ENCODE data around the gene PLLP.

PLLP gene

DNA sequence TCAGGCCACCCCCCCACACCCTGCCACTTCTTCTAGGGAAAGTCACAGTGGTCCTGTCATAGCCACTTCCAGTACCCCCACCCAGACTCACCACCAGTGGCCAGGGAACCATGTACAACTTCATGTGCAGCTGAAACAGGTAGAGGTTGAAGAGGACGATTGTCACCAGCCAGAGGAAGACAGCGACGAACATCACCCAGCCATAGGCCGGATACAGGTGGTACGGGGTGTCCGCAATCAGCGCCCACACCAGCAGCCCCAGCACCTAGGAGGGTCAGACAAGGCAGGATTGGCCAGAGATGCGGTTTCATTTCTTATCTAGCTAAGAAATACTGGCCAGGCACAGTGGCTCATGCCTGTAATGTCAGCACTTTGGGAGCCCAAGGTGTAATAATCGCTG is 22.7 kb downstream of the PLLP start:
- Histone ChIP-seq H3K4me2 (ENCODE audit: insufficient read depth, low read length) (no peak overlapping the region), H3K27ac (ENCODE audit: low read length) (no peak overlapping the region), H3K36me3 (ENCODE audit: insufficient read depth, low read length) (no peaks in the 10 kb centered on the region), H2AFZ (ENCODE audit: low read depth, low read length) (no peak overlapping the region), H3K4me3 (ENCODE audit: low read depth in 1 of 2, low read length in 2 of 2) (no peak overlapping the region), H4K20me1 (ENCODE audit: insufficient read depth, low read length) (no peaks in the 10 kb centered on the region), H3K4me1 (ENCODE audit: insufficient read depth, low read length) (peaks cover 12% of the 10 kb centered on the region), H3K79me2 (ENCODE audit: insufficient read depth, low read length) (no peaks in the 10 kb centered on the region), H3K27me3 (ENCODE audit: insufficient read depth, low read length, poor library complexity) (no peaks in the 10 kb centered on the region), H3K9ac (ENCODE audit: low read depth, low read length) (no peak overlapping the region), H3K9me3 (ENCODE audit: insufficient read depth, low read length, severe bottlenecking) (no peaks in the 10 kb centered on the region)
- no peak for TF ChIP-seq EZH2 (IDR thresholded peaks at IDR 0.05; ENCODE audit: borderline replicate concordance, low read depth, low read length, severe bottlenecking)
- TF ChIP-seq, protein P1, sequence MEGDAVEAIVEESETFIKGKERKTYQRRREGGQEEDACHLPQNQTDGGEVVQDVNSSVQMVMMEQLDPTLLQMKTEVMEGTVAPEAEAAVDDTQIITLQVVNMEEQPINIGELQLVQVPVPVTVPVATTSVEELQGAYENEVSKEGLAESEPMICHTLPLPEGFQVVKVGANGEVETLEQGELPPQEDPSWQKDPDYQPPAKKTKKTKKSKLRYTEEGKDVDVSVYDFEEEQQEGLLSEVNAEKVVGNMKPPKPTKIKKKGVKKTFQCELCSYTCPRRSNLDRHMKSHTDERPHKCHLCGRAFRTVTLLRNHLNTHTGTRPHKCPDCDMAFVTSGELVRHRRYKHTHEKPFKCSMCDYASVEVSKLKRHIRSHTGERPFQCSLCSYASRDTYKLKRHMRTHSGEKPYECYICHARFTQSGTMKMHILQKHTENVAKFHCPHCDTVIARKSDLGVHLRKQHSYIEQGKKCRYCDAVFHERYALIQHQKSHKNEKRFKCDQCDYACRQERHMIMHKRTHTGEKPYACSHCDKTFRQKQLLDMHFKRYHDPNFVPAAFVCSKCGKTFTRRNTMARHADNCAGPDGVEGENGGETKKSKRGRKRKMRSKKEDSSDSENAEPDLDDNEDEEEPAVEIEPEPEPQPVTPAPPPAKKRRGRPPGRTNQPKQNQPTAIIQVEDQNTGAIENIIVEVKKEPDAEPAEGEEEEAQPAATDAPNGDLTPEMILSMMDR (IDR thresholded peaks at IDR 0.05; ENCODE audit: borderline replicate concordance, extremely low read depth, low read length, poor library complexity, severe bottlenecking), result no peak
- no peak for DNase-seq
- no peak for ATAC-seq (ENCODE audit: insufficient read depth, low read depth)

DNA sequence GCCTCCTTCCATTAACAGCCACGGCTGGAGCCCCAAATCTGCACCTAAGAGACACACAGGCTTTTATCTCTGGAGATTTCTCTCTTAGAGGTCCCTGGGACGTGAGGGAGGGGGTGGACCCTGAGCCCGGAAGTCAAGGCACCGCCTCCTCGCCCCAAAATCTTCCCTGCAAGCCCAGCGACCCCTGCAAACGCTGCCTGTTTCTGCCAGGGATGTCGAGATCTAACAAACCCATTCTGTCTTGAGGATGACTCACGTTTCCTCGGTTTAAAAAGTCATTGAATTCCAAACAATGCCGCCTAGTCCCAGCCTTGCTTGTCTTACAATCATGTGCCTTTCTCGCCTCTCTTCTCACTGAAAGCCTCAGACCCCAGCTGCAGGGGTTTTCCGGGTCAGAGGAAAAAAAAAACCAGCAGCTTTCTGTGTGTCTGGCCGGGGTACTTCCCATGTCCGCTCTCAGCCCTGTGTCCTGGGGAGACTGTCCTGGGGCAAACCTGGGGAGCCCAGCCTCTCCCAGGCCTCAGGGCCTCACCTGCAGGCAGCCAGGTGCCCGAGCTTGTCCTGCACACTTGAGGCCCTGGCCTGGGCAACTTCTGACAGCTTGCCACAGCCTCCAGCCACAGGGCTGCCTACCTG is 24.1 kb downstream of the PLLP start:
- no peaks in the 10 kb centered on the region for H3K36me3 ChIP-seq (ENCODE audit: insufficient read depth, low read length)
- H3K9ac ChIP-seq (ENCODE audit: low read depth, low read length), result no peak overlapping the region
- no peak overlapping the region for H3K27ac ChIP-seq (ENCODE audit: low read length)
- ATAC-seq (ENCODE audit: insufficient read depth, low read depth) (peak; percentile 72), DNase-seq (peak; percentile 55)
- H4K20me1 ChIP-seq (ENCODE audit: insufficient read depth, low read length), result no peaks in the 10 kb centered on the region
- peaks cover 2% of the 10 kb centered on the region; the same call in 1 of the 2 replicates for H3K4me1 ChIP-seq (ENCODE audit: insufficient read depth, low read length)
- H3K4me3 ChIP-seq (ENCODE audit: low read depth in 1 of 2, low read length in 2 of 2), result no peak overlapping the region
- 0 out of 2 replicates have a peak overlapping the region, but pooled peaks have one; percentile 25 for H2AFZ ChIP-seq (ENCODE audit: low read depth, low read length)
- no peaks in the 10 kb centered on the region for H3K9me3 ChIP-seq (ENCODE audit: insufficient read depth, low read length, severe bottlenecking)
- no peak overlapping the region for H3K4me2 ChIP-seq (ENCODE audit: insufficient read depth, low read length)
- no peaks in the 10 kb centered on the region for H3K79me2 ChIP-seq (ENCODE audit: insufficient read depth, low read length)
- TF ChIP-seq, protein P1 (IDR thresholded peaks at IDR 0.05; ENCODE audit: borderline replicate concordance, extremely low read depth, low read length, poor library complexity, severe bottlenecking), result no peak
- no peak for TF ChIP-seq EZH2 (IDR thresholded peaks at IDR 0.05; ENCODE audit: borderline replicate concordance, low read depth, low read length, severe bottlenecking)
- no peaks in the 10 kb centered on the region for H3K27me3 ChIP-seq (ENCODE audit: insufficient read depth, low read length, poor library complexity)

GRCh38 chr16:57258910-57259475 is 25.5 kb downstream of the PLLP start:
- no peak for ATAC-seq (ENCODE audit: insufficient read depth, low read depth)
- peaks cover 2% of the 10 kb centered on the region; the same call in 1 of the 2 replicates for H3K4me1 ChIP-seq (ENCODE audit: insufficient read depth, low read length)
- no peaks in the 10 kb centered on the region for H3K9me3 ChIP-seq (ENCODE audit: insufficient read depth, low read length, severe bottlenecking)
- no peaks in the 10 kb centered on the region for H3K79me2 ChIP-seq (ENCODE audit: insufficient read depth, low read length)
- no peak overlapping the region for H3K4me2 ChIP-seq (ENCODE audit: insufficient read depth, low read length)
- no peak overlapping the region for H3K27ac ChIP-seq (ENCODE audit: low read length)
- H3K4me3 ChIP-seq (ENCODE audit: low read depth in 1 of 2, low read length in 2 of 2), result no peak overlapping the region
- no peaks in the 10 kb centered on the region for H3K36me3 ChIP-seq (ENCODE audit: insufficient read depth, low read length)
- H3K27me3 ChIP-seq (ENCODE audit: insufficient read depth, low read length, poor library complexity), result no peaks in the 10 kb centered on the region
- H3K9ac ChIP-seq (ENCODE audit: low read depth, low read length), result no peak overlapping the region
- H2AFZ ChIP-seq (ENCODE audit: low read depth, low read length), result no peak overlapping the region
- no peaks in the 10 kb centered on the region for H4K20me1 ChIP-seq (ENCODE audit: insufficient read depth, low read length)
- no peak for DNase-seq
- TF ChIP-seq EZH2 (IDR thresholded peaks at IDR 0.05; ENCODE audit: borderline replicate concordance, low read depth, low read length, severe bottlenecking), result no peak
- TF ChIP-seq, protein P1 (IDR thresholded peaks at IDR 0.05; ENCODE audit: borderline replicate concordance, extremely low read depth, low read length, poor library complexity, severe bottlenecking), result no peak
